ENCODE measurements around the gene MEIOSIN. TPM values are rescaled to one million over a fixed set of nuclear protein-coding genes. Genes with fewer than 3 reads are reported as not detected.

The MEIOSIN gene
- total RNA-seq (2022; extraction: Qiagen RNA extraction) = 0.03 to 0.12 TPM (median 0.05 TPM) in 5 replicates

GRCh38 chr19:45733160-45733810, at the start of gene MEIOSIN:
TSS of gene MEIOSIN (plus strand) at chr19:45733439. CDS start at chr19:45735377, 1,938 bp downstream.

GRCh38 chr19:45691516-45692186, 41.6 kb upstream of the MEIOSIN start, which contains the start of gene SNRPD2:
TSS of gene SNRPD2 (minus strand) at chr19:45691953. CDS start at chr19:45691888, 65 bp downstream.

GRCh38 chr19:45692187-45693105, 40.8 kb upstream of the MEIOSIN start, which contains the start of gene QPCTL:
TSS of gene QPCTL (plus strand) at chr19:45692666. CDS start at chr19:45692704, 38 bp downstream.

GRCh38 chr19:45730368-45731288, 2.6 kb upstream of the MEIOSIN start, which contains the start of gene FBXO46:
TSS of gene FBXO46 (minus strand) at chr19:45730896. CDS start at chr19:45713495, 17,401 bp downstream.

DNA sequence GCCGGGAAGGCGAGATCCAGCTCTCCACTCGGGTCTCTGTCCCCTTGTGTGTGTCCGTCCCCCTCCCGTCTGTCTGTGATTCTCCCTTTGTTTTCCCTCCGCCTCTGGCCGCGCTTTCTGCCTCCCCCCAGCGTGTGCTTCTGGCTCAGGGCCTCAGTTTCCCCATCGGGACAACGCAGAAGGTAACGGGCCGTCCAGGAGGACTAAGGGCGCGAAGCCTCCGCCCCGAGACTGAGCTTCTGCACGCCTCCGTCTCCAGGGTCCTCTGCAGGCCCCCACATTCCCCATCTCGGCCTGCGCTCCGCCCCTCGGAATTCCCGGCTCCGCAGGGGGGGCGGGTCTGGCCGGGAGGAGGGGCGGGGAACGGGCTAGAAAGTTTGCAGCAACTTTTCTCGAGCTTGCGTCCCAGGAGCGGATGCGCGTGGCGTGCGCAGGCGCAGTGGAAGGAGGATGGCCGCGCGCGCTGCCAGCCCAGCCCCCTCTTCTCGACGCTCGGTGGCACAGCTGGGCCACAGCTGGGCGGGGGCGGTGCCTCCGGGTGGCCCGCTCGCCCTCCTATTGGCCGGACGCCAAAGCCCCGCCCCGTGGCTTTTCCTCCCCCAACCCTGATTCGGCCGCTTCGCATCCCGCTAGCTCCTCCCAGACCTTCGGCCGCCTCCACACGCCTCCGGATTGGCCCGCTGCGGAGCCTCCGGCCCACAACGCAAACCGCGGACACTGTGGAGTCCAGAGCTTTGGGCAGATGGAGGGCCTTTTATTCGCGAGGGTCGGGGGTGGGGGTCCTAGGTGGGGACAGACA, 35.9 kb downstream of the MEIOSIN start, which contains the start of gene SIX5:
TSS of gene SIX5 (minus strand) at position 269 of the 799 bp plus-strand sequence. CDS start 408 bp downstream, outside the sequence.

DNA sequence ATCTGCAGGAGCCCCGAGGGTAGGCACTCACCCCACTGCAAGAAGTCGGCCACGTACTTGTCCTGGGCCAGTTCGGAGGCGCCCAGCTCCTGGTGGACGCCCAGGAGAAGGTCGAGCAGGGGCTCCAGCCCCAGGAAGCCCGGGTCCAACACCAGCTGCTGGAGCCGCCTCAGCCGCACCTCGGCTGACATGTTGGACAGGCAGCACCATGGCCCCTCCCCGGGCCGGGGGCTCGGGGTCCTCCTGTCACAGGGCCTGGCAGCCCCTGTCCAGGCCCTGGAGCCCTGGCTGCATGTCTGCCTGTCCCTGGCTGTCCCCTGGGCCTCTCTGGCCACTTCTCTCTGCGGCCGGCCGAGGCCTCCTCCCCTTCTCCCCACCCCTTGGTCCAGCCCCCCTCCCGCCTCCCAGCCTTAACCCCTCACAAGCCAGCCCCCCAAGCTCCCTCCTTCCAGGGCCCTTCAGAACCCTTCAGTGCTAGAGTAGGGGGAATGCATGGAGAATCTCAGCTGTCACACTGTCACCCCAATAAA, 49.0 kb downstream of the MEIOSIN start, which contains the start of gene DMPK:
TSS of gene DMPK (minus strand) at position 329 of the 530 bp plus-strand sequence. CDS start at position 191, 138 bp downstream.

DNA sequence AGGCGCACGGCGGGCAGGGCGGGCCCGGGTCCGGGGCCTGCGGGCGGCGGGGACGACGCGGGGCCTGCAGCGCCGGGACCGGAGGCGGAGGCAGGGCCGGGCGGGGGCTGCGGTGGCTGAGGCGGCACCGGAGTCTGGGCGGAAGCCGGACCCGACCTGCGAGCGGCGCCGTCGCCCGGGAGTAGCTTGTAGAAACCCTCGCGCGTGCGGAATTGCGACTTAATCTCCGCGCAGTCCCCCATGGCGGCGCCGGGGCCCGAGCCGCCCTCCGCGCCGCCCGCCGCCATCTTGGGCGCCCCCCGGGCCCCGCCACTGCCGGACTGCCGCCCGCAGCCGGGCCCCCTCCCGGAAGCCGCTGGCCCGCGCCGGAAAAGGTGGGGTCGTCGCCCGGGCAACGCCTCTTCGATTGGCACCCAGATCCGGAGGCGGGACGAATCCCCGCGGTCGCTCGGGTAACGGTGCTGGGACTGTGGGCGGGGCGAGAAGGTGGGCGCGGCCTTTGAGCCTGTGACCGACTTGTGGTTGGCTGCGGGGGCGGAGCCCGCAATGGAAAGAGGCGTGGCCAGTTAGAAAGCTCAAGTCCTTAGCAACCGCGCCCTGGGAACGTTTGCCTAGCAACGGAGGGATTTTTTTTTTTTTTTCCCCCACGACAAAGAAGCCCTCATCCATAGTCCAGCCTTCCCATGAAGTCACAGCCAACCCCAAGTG, 59.4 kb downstream of the MEIOSIN start, which contains the start of gene DMWD:
TSS of gene DMWD (minus strand) at position 376 of the 708 bp plus-strand sequence. CDS start at position 287, 89 bp downstream.

Other genes with a start within 250 kb of the MEIOSIN start
- 10.0 to 15.5 TPM (median 12.0 TPM) in 5 replicates for gene RTN2, start 236.4 kb upstream of the MEIOSIN start, total RNA-seq (2022; extraction: Qiagen RNA extraction)
- gene PPM1N, start 235.0 kb upstream of the MEIOSIN start, total RNA-seq (2022; extraction: Qiagen RNA extraction) = 6.8 to 9.0 TPM (median 7.4 TPM) in 5 replicates
- gene VASP, start 226.0 kb upstream of the MEIOSIN start, total RNA-seq (2022; extraction: Qiagen RNA extraction) = 201 to 246 TPM (median 235 TPM) in 5 replicates
- 14.6 to 19.6 TPM (median 18.2 TPM) in 5 replicates for gene OPA3, start 148.6 kb upstream of the MEIOSIN start, total RNA-seq (2022; extraction: Qiagen RNA extraction)
- 0.29 to 0.56 TPM (median 0.38 TPM) in 5 replicates for gene GPR4, start 131.2 kb upstream of the MEIOSIN start, total RNA-seq (2022; extraction: Qiagen RNA extraction)
- gene EML2, start 94.0 kb upstream of the MEIOSIN start, total RNA-seq (2022; extraction: Qiagen RNA extraction) = 21.5 to 28.3 TPM (median 26.4 TPM) in 5 replicates
- 2.5 to 3.5 TPM (median 2.8 TPM) in 5 replicates for gene GIPR, start 65.2 kb upstream of the MEIOSIN start, total RNA-seq (2022; extraction: Qiagen RNA extraction)
- 759 to 831 TPM (median 772 TPM) in 5 replicates for gene SNRPD2, start 41.5 kb upstream of the MEIOSIN start, total RNA-seq (2022; extraction: Qiagen RNA extraction)
- 7.8 to 9.9 TPM (median 9.5 TPM) in 5 replicates for gene QPCTL, start 40.8 kb upstream of the MEIOSIN start, total RNA-seq (2022; extraction: Qiagen RNA extraction)
- gene FBXO46, start 2.5 kb upstream of the MEIOSIN start, total RNA-seq (2022; extraction: Qiagen RNA extraction) = 7.0 to 10.2 TPM (median 9.2 TPM) in 5 replicates
- gene SIX5, start 35.8 kb downstream of the MEIOSIN start, total RNA-seq (2022; extraction: Qiagen RNA extraction) = 17.9 to 28.6 TPM (median 24.3 TPM) in 5 replicates
- gene DMPK, start 49.1 kb downstream of the MEIOSIN start, total RNA-seq (2022; extraction: Qiagen RNA extraction) = 38.5 to 44.7 TPM (median 42.0 TPM) in 5 replicates
- 26.7 to 35.5 TPM (median 32.0 TPM) in 5 replicates for gene DMWD, start 59.4 kb downstream of the MEIOSIN start, total RNA-seq (2022; extraction: Qiagen RNA extraction)
- not detected in 5 replicates for gene RSPH6A, start 81.9 kb downstream of the MEIOSIN start, total RNA-seq (2022; extraction: Qiagen RNA extraction)
- 66.5 to 75.1 TPM (median 72.7 TPM) in 5 replicates for gene SYMPK, start 129.7 kb downstream of the MEIOSIN start, total RNA-seq (2022; extraction: Qiagen RNA extraction)
- gene FOXA3, start 130.9 kb downstream of the MEIOSIN start, total RNA-seq (2022; extraction: Qiagen RNA extraction) = 0.54 to 0.91 TPM (median 0.71 TPM) in 5 replicates
- gene IRF2BP1, start 152.7 kb downstream of the MEIOSIN start, total RNA-seq (2022; extraction: Qiagen RNA extraction) = 23.6 to 36.7 TPM (median 32.1 TPM) in 5 replicates
- 6.2 to 10.1 TPM (median 9.3 TPM) in 5 replicates for gene MYPOP, start 169.2 kb downstream of the MEIOSIN start, total RNA-seq (2022; extraction: Qiagen RNA extraction)
- gene NANOS2, start 181.3 kb downstream of the MEIOSIN start, total RNA-seq (2022; extraction: Qiagen RNA extraction) = not detected in 5 replicates
- 0.59 to 1.3 TPM (median 0.83 TPM) in 5 replicates for gene NOVA2, start 240.4 kb downstream of the MEIOSIN start, total RNA-seq (2022; extraction: Qiagen RNA extraction)

Measured in A549 treated with Hydrocortisone at 1 μM for 4 hours (cell line).